Spleen (tissue), 11 donors: ENCODE data around the gene EDIL3. TPM values are rescaled to one million over a fixed set of nuclear protein-coding genes. Genes with fewer than 3 reads are reported as not detected.

Experiments used
- DNase-seq: peaks from one replicate; pipeline ENCODE4 v3.0.0-alpha.2; 2020
- H3K27ac ChIP-seq, 8 donors: fragments of 200-600 bp; sonication (generic) in 7 of 8; 1 replicate in 4 of 8; 2 replicates in 4 of 8; pipeline versions ENCODE4 v1.5.0 to v1.8.0; 2016 to 2021; ENCODE audit warnings: inconsistent platforms in 4 of 8, mild to moderate bottlenecking in 4 of 8, moderate library complexity in 1 of 8
- H3K27me3 ChIP-seq, 7 donors: fragments of 200-600 bp; sonication (generic) in 6 of 7; replicated peaks in 1 of 7; 1 replicate in 4 of 7; 2 replicates in 3 of 7; pipeline versions ENCODE4 v1.5.0 to v1.8.0; 2016 to 2021; ENCODE audit warnings: inconsistent platforms in 3 of 7, mild to moderate bottlenecking in 1 of 7
- H3K36me3 ChIP-seq, 6 donors: fragments of 200-600 bp; sonication (generic) in 5 of 6; 1 replicate in 4 of 6; 2 replicates in 2 of 6; pipeline versions ENCODE4 v1.5.0 to v1.8.0; 2016 to 2021; ENCODE audit warnings: inconsistent platforms in 2 of 6
- H3K4me1 ChIP-seq, 6 donors: fragments of 200-600 bp; sonication (generic) in 5 of 6; 1 replicate in 3 of 6; 2 replicates in 3 of 6; pipeline versions ENCODE4 v1.5.0 to v1.8.0; 2016 to 2021; ENCODE audit warnings: inconsistent platforms in 3 of 6
- H3K4me3 ChIP-seq, 8 donors: fragments of 200-600 bp; sonication (generic) in 7 of 8; 1 replicate in 4 of 8; 2 replicates in 4 of 8; pipeline versions ENCODE4 v1.5.0 to v1.8.0; 2016 to 2021; ENCODE audit warnings: inconsistent platforms in 4 of 8, mild to moderate bottlenecking in 4 of 8, moderate library complexity in 2 of 8
- H3K9me3 ChIP-seq, 8 donors: fragments of 200-600 bp; sonication (generic) in 7 of 8; 1 replicate in 4 of 8; 2 replicates in 4 of 8; pipeline versions ENCODE4 v1.5.0 to v1.8.0; 2016 to 2021; ENCODE audit warnings: inconsistent platforms in 4 of 8
- POLR2A ChIP-seq, 3 donors: fragments of 450-650 bp; IDR thresholded peaks; one replicate each; pipeline ENCODE4 v1.5.1; 2017; ENCODE audit warnings: antibody characterized with exemption in 3 of 3, mild to moderate bottlenecking in 1 of 3
- POLR2AphosphoS5 ChIP-seq, 3 donors: sonication (generic); formaldehyde crosslinking; IDR thresholded peaks; one replicate each; pipeline ENCODE4 v1.5.1; 2017; ENCODE audit warnings: antibody characterized with exemption in 3 of 3
- WGBS, 5 donors: extraction: QIAGEN DNeasy Blood & Tissue Kit in 3 of 5; methylation state at CpG; one replicate each; pipeline versions ENCODE4 v1.1.5 to v1.1.7; 2013 to 2018; 5-methylcytosine and 5-hydroxymethylcytosine counted together
- intact Hi-C: fragments of 100-400 bp; cut with DNase I; formaldehyde crosslinking; loops from one replicate; pipeline ENCODE4 v1.15.0; 2023; ENCODE audit warnings: low total_unique reads
- polyA plus RNA-seq, 3 donors: library from polyadenylated mRNA; stranded (reverse); fragments of 200-250 nt; gene quantifications; one replicate each; pipeline ENCODE4 v1.2.1, GENCODE V29; 2013
- total RNA-seq, 7 donors: library from RNA; depleted of rRNA in 3 of 7; stranded (reverse); fragments of >200 nt in 3 of 7; fragmentation: NEBNext Ultra II Directional in 4 of 7; extraction: Animal tissue kit (Norgen Biotek cat#: 25700) in 4 of 7; gene quantifications; one replicate each; pipeline versions ENCODE4 v1.1.0 to v1.2.1, GENCODE V29; 2016 to 2021
- TF ChIP-seq, protein P1 (sequence below), 11 experiments: fragments of 200-600 bp in 7 of 11; fragments of 450-650 bp in 4 of 11; sonication (generic) in 4 of 11; IDR thresholded peaks in 8 of 11; conservative IDR thresholded peaks in 3 of 11; 1 replicate in 7 of 11; 2 replicates in 4 of 11; pipeline versions ENCODE4 v1.4.0 to v1.8.0; 2016 to 2021; ENCODE audit warnings: antibody characterized with exemption in 11 of 11, inconsistent platforms in 4 of 11, mild to moderate bottlenecking in 1 of 11
- donor health status: healthy with polysubstance abuse.
- donor health status: DM: no; HTN: no; CAD: no; lungs with moderate emphysema.
- donor health status: DM: no; HTN: no; CAD: no.
- donor health status: Bipolar disorder and iron deficiency.
- donor health status: healthy.
- donor health status: DM: no; HTN: no; CAD: no.
- donor health status: DM: yes; HTN: yes; CAD: no.

EDIL3 gene
- total and polyA plus RNA-seq, 10 donors, result 0.61 to 2.9 (median 2.1) TPM

DNA sequence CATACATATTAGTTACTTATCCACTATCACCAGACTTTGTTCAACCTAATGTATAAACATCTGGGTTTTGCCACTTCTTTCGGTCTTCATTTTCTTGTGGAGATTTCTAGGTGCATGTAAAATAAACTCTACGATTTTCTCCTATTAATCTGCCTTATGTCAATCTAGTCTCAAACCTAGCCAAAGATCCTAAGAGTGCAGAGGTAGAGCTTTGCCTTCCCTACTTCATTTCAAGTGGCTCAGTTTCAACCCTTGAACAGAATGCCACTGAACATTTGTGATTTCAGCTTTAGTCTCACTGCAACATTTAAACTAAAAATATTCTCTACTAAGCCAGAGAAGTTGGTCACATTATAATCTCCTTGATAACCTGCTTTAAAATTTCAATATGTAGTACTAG lies 94.0 kb downstream of the EDIL3 start:
- intact Hi-C loops, result no loop called here
- Histone ChIP-seq H3K36me3 (no peaks in the 10 kb centered on the region), H3K27ac (no peak overlapping the region), H3K4me1 (no peaks in the 10 kb centered on the region), H3K4me3 (no peak overlapping the region), H3K27me3 (no peaks in the 10 kb centered on the region), H3K9me3 (no peaks in the 10 kb centered on the region)
- no peak for DNase-seq
- TF ChIP-seq, protein P1, sequence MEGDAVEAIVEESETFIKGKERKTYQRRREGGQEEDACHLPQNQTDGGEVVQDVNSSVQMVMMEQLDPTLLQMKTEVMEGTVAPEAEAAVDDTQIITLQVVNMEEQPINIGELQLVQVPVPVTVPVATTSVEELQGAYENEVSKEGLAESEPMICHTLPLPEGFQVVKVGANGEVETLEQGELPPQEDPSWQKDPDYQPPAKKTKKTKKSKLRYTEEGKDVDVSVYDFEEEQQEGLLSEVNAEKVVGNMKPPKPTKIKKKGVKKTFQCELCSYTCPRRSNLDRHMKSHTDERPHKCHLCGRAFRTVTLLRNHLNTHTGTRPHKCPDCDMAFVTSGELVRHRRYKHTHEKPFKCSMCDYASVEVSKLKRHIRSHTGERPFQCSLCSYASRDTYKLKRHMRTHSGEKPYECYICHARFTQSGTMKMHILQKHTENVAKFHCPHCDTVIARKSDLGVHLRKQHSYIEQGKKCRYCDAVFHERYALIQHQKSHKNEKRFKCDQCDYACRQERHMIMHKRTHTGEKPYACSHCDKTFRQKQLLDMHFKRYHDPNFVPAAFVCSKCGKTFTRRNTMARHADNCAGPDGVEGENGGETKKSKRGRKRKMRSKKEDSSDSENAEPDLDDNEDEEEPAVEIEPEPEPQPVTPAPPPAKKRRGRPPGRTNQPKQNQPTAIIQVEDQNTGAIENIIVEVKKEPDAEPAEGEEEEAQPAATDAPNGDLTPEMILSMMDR (IDR thresholded peaks at IDR 0.05 in 8 of 11, conservative IDR thresholded peaks at IDR 0.05 in 3 of 11), result no peak
- TF ChIP-seq POLR2AphosphoS5 (IDR thresholded peaks at IDR 0.05) (no peak), POLR2A (IDR thresholded peaks at IDR 0.05) (no peak)
- 83 to 92% (median 86%) methylated on average over 2 of the region's 2 CpGs for WGBS, 5 donors

DNA sequence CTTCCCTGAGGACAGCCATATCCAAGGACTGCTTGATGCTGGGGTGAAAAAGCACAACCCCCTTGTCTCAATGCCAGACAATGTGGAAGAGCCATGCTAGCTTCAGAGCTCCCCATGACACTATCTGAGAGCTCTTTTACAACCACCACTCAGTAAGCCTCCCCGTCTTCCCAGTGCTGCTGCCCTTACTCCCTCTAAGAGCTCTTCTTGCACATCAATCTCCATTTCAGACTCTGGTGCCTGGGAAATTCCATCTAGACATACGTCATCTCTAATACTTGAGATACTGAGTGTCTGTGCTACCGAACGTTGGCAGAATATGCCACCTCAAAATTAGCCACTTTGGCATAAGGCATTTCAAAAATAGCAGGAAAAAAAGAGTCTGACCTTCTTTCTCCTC lies 94.5 kb downstream of the EDIL3 start:
- Histone ChIP-seq H3K4me3 (no peak overlapping the region), H3K4me1 (no peaks in the 10 kb centered on the region), H3K9me3 (no peaks in the 10 kb centered on the region), H3K27me3 (no peaks in the 10 kb centered on the region), H3K36me3 (no peaks in the 10 kb centered on the region), H3K27ac (no peak overlapping the region)
- TF ChIP-seq POLR2A (IDR thresholded peaks at IDR 0.05), result no peak
- TF ChIP-seq, protein P1 (IDR thresholded peaks at IDR 0.05 in 8 of 11, conservative IDR thresholded peaks at IDR 0.05 in 3 of 11), result no peak
- 62 to 76% (median 73%) methylated on average over 4 of the region's 4 CpGs for WGBS, 5 donors
- no peak for DNase-seq
- intact Hi-C loops, result no loop called here

DNA sequence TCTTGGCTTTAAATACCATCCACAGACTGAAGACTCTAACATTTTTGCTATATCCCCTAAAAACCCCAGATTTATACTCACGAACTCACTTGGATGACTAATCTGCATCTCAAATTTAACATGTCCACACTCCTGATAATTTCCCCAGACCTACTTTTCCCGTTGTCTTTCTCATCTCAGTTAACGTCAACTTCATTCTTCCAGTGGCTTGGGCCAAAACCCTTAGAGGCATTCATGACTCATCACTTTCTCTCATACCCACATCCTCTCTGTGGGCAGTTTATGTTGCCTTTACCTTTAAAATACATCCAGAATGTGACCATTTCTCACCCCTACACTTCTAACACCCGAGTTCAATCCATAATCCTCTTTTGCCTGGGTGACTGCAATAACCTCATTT lies 96.7 kb downstream of the EDIL3 start:
- WGBS, 5 donors, result 32 to 41% (median 35%) methylated on average over 4 of the region's 4 CpGs
- no peak overlapping the region for H3K27ac ChIP-seq
- intact Hi-C loops, result no loop called here
- no peak for DNase-seq
- no peaks in the 10 kb centered on the region for H3K36me3 ChIP-seq
- H3K4me3 ChIP-seq, result no peak overlapping the region
- TF ChIP-seq, protein P1 (IDR thresholded peaks at IDR 0.05 in 8 of 11, conservative IDR thresholded peaks at IDR 0.05 in 3 of 11), result no peak
- TF ChIP-seq POLR2AphosphoS5 (IDR thresholded peaks at IDR 0.05) (no peak), POLR2A (IDR thresholded peaks at IDR 0.05) (no peak)
- H3K27me3 ChIP-seq, result no peaks in the 10 kb centered on the region
- no peaks in the 10 kb centered on the region for H3K4me1 ChIP-seq
- no peaks in the 10 kb centered on the region for H3K9me3 ChIP-seq

DNA sequence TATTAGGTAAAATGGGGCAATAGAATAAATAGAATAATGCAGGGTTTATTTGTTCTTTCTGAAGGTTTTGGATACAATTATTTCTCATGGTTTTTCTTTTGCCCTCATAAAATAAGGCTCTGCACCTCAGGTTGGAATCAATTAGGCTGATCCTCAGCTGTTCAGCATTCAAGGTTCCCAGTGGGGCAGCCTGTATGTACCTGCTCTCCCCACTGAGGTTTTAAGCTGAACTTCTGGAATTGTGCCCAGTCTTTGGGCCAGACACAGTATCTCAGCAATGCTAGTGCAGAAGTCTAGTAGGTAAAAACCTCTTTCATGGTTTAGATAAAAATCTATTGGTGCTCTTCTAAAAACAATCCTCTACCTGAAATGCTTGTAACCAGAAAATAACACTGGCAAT lies 98.0 kb downstream of the EDIL3 start:
- H3K9me3 ChIP-seq, result no peaks in the 10 kb centered on the region
- no peaks in the 10 kb centered on the region for H3K36me3 ChIP-seq
- no peak for DNase-seq
- H3K4me3 ChIP-seq, result no peak overlapping the region
- H3K4me1 ChIP-seq, result no peaks in the 10 kb centered on the region
- TF ChIP-seq POLR2A (IDR thresholded peaks at IDR 0.05) (no peak), POLR2AphosphoS5 (IDR thresholded peaks at IDR 0.05) (no peak)
- TF ChIP-seq, protein P1 (IDR thresholded peaks at IDR 0.05 in 8 of 11, conservative IDR thresholded peaks at IDR 0.05 in 3 of 11), result no peak
- intact Hi-C loops, result no loop called here
- H3K27me3 ChIP-seq, result no peaks in the 10 kb centered on the region
- no peak overlapping the region for H3K27ac ChIP-seq
